IPS-11a (cell line): Measurements from ENCODE around the gene BTAF1.

Source experiments
- H3K4me3 ChIP-seq: one replicate; pipeline ENCODE4 v1.5.1; 2013; ENCODE audit warnings: low read depth, low read length, control low read depth

The BTAF1 gene

DNA sequence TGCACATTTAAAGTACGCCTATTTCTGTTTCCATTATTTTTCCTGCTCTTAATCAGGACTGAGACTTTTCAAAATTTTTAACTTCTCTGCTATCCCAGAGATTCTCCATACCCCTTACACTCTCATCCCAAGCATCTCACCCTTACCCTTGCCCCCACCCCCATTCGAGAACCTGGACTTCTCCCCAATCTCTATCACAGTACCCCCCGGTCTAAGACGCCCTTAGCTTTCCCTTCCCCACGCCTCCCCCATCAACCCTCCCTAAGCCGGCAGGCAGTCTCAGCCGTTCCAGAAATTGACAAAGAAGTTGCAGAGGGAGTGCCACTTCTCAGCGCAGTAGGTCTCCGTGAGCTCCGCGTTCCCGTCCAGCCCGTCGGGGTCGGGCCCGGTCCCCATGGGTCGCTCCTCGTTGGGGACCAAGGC lies 15.6 kb upstream of the BTAF1 start:
- H3K4me3 ChIP-seq = peak overlapping the region; percentile 79

DNA sequence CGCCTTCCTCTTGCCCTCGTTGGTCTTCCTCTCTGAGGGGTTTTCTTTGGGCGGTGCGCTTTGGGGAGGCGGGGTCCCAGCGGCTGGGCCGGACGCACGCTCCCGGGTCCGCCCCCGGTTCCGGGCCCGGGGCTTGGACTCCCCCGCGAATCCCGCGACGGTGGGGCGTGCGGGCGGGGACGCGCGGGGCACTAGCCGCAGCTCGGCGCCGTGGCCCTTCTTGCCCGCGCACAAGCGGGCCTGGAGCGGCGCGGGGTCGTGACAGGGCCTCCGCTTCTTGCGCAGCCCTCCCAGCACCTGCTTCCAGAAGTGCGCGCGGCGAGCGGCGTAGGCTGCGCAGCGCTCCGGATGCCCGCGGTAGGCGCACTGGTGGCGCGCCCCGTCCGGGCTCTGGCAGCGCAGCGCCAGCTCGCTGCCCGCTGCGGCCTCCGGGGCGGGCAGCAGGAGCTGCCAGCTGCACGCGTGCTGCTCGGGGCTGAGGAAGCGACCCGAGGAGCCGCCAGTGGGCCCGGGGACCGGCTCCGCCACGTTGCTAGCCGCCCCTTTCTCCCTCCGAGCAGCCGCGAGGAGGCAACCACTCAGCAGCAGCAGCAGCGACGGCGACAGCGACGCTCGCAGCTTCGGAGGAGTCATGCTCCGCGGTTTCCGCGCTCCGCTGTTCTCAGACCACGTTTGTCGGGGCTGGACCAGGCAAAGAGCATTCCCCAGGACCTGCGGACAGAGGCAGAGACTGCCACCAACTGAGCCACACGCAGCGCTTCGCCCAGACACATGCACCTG lies 15.0 kb upstream of the BTAF1 start:
- H3K4me3 ChIP-seq = peak overlapping the region; percentile 79

- peak within 1 kb of the TSS; percentile 79 for H3K4me3 ChIP-seq
These were observed 14.4 kb upstream of the BTAF1 start, which contains the start of gene FGFBP3 for GRCh38 chr10:91909117-91909677. FGFBP3 (minus strand) TSS chr10:91909486; CDS start chr10:91908969, 517 bp downstream.

DNA sequence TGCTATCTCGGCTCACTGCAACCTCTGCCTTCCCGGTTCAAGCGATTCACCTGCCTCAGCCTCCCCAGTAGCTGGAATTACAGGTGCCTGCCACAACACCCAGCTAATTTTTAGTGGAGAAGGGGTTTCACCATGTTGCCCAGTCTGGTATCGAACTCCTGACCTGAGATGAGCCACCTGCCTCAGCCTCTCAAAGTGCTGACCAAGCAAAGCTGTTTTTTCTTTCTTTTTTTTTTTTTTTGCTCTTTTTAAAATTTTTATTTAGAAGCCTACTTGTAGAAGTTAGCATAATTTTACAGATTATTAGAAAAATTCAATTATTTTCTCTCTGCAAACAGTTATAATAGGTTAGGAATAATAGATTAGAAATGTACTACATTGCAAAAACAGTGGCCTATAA lies 13.1 kb upstream of the BTAF1 start:
- H3K4me3 ChIP-seq = no peak overlapping the region

- H3K4me3 ChIP-seq = no peak overlapping the region
These were observed 3.9 kb upstream of the BTAF1 start for GRCh38 chr10:91919651-91920050.

- peak overlapping the region; percentile 90 for H3K4me3 ChIP-seq
These were observed 847 bp downstream of the BTAF1 start for GRCh38 chr10:91924212-91925021.

- H3K4me3 ChIP-seq = no peak overlapping the region
These were observed 1.4 kb downstream of the BTAF1 start for GRCh38 chr10:91925022-91925320.

DNA sequence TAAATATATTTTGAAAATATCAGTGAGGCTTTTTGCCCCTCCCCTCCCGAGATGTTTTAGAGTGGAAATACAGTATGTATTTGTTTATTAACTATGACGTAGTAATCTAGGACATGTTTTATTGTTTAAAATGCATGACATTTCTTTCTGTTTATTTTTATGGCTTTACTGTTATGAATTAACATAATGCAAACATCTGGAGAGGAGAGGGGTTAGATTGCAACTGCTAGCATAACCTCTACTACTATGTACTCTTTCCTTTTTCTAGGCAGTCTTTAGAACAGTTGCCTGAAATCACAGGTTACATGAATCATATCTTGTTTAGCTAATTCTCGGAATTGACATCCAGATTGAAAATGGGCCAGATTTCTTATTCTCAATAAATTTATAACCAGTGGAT lies 7.4 kb downstream of the BTAF1 start:
- H3K4me3 ChIP-seq = no peak overlapping the region

DNA sequence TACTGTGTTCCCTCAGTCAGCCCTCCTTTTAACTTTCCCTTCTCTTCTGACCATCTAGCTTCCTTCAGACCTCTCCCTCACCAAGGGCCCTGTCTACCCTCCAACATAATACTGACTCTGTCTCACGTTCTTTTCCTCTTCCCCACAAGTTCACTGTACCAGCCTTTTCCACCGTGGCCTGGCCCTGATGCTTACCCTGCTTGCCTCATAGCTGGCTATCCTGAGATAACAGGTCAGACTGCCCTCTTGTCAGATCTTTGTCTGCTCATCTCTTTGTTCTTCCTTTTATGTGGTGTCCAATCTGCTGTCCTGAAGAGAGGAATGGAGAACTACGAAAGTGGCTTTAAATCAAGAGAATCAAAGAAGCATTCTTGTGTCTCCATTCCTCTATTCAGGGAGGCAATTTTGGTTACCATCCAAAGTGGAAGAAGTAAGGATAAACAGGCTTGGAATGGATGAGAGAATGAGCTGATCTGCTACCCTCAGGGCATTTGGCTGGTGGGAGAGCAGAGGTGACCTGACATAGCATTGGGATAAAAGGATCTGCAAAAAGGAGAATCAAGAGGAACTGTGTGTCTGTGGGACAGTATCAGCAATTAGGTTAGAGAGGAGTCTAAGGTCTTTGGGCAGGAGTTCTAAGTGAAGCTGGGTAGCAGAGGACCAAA lies 8.1 kb downstream of the BTAF1 start:
- H3K4me3 ChIP-seq = no peak overlapping the region

DNA sequence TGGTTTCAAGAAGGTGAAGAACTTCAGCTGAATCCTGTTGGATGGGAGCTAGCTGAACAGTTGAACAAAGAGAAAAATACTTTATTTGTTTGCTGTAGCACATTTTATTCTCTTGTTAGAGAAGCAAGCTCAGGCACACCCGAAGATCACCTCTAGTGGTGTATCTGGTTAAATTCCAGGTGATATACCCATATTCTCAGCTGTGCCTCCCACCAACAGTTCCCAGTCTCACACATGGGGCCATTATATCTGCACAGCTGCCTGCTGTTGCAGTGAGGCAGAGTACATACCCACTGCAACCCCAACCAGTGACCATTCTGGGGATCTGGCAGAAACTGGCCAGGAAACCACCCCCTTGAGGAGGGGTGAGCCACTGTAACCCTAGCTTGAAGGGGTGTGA lies 9.2 kb downstream of the BTAF1 start:
- no peak overlapping the region for H3K4me3 ChIP-seq

- H3K4me3 ChIP-seq = no peak overlapping the region
These were observed 12.3 kb downstream of the BTAF1 start for GRCh38 chr10:91935886-91936285.

- H3K4me3 ChIP-seq = no peak overlapping the region
These were observed 16.1 kb downstream of the BTAF1 start for GRCh38 chr10:91939653-91940052.

DNA sequence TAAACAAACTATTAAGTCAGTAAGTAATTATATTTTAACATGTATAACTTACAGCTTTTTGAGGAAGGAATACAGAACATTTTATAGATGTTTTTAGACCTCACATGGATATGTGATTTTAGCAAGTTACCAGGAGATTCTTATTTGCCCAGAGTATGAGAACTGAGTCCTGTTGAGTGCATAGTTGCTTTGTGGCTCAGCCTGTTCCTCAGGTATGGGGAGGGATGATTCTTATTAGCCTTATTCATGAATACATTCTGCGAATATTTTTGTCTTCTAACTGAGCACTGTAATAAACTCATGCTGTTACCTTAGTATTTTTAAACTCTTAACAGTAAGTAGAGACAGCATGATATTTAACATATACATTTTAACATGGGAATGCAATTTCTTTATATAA lies 17.9 kb downstream of the BTAF1 start:
- H3K4me3 ChIP-seq = no peak overlapping the region

DNA sequence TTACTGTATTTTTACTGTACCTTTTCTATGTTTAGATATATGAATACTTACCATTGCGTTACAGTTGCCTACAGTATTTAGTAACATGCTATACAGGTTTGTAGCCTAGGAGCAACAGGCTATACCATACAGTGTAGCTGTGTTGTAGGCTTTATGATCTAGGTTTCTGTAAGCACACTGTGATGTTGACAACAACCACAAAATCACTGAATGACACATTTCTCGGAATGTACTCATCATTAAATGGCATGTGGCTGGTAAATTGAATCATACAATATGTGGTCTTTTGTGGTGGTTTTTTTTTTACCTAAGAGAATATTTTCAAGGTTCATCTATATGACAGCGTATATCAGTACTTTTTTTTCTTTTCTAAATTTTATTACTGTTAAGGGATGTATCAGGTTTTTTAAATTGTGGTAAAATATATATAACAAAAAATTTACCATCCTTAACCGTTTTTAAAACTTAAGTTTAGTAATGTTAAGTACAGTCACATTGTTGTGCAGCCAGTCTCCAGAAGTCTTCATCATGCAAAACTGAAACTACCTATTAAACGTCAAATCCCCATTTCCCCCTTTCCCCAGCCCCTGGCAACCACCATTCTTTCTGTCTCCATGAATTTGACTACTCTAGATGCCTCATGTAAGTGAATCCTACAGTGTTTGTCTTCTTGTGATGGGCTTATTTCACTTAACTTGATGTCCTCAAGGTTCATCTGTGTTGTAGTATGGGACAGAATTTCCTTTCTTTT lies 21.5 kb downstream of the BTAF1 start:
- H3K4me3 ChIP-seq = no peak overlapping the region

- no peak overlapping the region for H3K4me3 ChIP-seq
These were observed 30.1 kb downstream of the BTAF1 start for GRCh38 chr10:91953600-91954160.

DNA sequence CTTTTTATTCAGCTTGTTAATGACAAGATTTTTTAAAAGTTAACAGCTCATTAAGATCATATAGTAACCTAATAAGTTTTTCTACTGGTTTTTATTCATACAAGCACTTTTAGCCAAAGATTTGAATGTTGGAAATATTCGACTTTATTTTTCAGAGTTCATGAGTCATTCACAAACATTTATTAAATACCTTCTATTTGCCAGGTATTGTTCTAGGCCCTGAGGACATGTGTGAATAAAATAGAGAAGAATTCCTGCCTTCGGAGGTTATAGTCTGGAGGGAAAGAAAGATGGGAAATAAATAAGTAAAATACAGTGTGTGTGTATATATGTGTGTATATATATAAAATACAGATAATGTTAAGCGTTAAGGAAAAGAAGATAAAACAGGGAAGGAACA lies 31.5 kb downstream of the BTAF1 start:
- H3K4me3 ChIP-seq = no peak overlapping the region

DNA sequence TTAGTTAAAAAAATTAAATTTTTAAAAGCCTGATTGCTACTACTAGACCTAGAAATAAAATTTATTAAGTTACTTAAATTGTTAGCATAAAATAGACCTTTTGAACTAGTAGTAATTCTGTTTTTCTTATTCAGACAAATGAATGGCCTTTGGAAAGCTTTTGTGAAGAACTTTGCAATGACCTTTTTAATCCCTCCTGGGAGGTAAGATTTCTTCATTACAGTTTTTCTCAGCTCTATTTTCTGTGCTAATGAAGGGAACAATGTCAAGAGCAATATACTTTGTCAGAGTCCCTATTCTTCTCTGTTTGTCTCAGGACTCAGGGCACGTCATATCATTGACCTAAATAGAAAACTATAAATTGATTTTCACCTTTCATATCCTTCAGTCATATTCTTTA lies 33.5 kb downstream of the BTAF1 start:
- H3K4me3 ChIP-seq = no peak overlapping the region

GRCh38 chr10:91969297-91969696 lies 45.7 kb downstream of the BTAF1 start:
- no peak overlapping the region for H3K4me3 ChIP-seq

DNA sequence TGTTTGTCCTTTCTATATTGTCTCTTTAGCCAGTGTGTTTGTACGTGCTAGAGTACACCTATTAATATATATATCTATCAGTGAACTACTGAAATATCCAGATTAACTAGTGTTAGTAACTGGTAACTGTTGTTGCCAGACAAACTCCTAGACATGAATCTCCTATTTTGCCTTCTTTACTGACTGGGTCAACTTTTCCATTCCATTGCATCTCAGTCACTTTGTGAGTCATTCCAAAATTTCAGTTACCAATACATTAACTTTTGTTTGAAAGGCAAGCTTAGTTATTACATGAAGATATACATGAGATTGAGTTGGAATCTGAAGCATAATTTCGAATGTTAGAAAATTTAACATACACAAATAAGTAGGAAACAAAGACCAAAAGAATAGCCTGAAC lies 51.4 kb downstream of the BTAF1 start:
- no peak overlapping the region for H3K4me3 ChIP-seq

DNA sequence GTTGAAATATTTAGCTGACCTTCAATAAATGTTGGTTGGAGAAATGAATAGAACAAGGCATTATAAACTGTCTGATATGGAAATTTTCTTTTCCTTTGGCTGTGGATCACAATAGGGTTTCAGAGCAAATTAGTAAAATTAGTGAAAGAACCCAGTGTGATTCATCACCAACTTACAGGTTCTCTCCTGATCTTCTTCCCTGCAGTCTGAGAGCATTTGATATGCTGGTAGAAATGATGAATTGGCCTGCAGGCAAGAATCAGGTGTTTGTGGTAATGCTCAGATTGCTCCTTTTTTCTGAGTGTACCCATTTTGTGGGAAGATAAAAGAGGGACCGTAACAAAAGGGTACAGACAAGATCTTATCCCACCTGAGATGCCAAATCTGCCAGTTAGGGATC lies 51.9 kb downstream of the BTAF1 start:
- H3K4me3 ChIP-seq = no peak overlapping the region
